HG03025 (cell line): ENCODE data around the gene GGN.

Experiments used
- ATAC-seq: cut with Tn5 transposase; IDR thresholded peaks from one replicate; pipeline ENCODE4 v1.9.1; 2021; ENCODE audit warnings: mild to moderate bottlenecking, moderate library complexity; ENCODE audit not compliant: unreplicated experiment, low FRiP score

GGN gene

DNA sequence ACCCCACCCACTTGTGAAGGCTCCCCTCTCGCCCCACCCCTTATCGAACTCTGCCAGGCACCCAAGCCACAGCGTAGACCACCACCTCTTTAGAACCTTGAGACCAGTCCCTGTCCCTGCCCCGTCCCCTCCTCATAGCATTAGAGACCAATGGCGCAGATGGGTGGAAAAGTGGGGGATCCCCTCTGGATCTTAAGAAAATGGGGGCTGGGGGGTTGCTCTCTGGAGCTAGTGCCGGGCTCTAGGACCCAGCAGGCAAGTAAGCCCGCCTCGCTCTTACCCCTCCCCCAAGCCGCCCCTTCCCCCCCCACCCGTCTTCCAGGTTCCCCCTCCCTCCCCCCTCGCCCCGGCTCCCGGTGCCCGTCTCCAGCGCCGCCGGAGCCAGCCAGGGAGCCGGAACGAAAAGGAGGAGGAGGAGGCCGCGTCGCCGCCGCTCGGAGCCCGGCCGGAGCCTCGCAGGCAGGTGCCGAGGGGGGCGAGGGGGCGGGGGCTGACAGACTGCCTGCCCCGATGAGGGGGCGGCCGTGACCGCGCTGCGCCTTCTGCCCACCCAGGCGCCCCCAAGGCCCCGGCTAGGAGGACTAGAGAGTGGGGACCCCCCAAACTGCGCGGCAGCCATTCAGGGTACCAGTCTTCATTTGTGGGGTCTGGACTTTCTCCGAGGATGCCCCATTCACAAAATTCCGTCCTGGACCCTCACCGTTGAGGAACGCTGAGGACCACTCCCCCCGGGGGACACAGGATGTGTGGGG, 691 bp upstream of the GGN start, which contains the start of gene SPRED3:
SPRED3 (plus strand) TSS at position 349 of the 752 bp plus-strand sequence. CDS start 1,606 bp downstream, outside the sequence.
- ATAC-seq = no peak

DNA sequence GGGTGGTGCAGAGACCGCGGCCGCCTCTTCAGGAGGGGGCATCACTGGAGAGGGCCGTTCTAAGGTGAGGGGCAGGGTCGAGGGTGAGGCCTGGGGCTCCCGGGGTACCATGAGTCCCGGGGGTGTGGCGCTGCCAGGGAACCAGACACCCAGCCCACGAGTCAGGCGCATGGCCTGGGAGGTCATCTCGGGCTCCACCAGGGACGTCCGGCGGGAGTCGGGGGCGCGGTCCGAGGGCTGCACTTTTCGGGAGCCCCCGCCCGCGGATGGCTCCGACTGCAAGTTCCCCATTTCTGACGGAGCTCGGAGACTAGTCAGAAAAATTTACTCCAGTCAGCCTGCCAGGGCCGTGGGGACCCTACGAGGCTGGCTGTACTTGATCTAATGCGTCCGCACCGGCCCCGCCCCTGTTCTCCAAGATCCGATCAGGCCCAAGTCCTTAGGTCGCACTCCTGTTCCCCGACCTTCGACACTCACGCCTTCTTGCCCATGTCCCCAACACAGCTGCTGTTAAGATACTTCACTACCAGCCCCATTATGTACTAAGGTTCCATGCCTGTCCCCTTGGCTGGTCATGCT, 774 bp downstream of the GGN start:
- no peak for ATAC-seq

DNA sequence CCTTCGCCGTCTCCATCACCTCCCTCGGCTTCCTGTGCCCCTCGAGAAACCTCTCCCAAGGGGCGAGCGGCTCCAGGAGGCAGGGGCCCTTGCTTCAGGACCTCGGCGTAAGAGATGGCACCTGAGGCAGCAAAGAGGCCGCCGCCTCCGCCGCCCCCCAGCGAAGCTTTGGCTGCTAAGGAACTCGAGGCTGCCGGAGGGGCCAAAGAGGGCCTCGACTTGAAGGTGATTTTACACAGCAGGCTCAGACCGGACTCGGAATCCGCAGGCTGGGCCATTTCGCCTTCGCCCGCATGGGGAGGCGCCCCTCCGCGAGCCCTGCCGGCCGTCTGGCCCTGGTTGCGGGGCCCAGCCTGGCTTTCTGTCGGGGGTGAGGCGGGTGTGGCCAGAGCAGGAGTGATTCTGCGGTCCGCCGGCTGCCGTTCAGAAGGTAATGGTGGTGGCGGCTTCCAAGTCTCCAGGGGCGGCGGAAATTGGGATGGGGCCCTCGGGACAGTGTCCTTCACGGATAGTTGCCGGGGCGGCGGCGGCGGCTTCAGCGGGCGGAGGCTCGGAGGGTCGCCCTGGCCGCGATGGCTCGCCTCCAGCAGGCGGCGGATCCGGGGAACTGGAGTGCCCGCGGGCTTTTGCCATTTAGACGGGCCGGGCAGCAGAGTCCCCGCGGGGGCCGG, 1.4 kb downstream of the GGN start:
- ATAC-seq = no peak

DNA sequence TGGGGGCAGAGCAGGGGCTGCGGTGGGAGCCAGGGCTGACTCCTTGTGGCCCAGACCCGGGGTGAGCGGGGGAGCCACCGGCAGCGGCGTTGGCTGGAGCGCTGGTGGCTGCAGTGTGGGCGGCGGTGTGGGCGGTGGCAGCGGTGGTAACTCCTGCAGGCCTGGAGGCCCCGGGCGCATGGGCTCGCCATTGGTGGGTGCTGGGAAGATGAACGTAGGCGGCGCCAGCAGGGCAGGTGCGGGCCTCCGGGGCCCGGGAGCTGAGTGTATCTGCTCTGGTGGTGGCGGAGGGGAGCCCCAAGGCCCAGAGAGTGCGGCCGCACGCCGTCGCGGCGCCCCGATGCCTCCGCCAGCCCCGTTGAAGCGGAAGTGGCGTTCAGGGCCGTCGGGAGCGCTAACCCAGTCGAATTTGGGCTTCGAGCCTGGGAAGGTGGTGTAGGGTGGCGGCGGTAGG, 2.0 kb downstream of the GGN start:
- no peak for ATAC-seq

DNA sequence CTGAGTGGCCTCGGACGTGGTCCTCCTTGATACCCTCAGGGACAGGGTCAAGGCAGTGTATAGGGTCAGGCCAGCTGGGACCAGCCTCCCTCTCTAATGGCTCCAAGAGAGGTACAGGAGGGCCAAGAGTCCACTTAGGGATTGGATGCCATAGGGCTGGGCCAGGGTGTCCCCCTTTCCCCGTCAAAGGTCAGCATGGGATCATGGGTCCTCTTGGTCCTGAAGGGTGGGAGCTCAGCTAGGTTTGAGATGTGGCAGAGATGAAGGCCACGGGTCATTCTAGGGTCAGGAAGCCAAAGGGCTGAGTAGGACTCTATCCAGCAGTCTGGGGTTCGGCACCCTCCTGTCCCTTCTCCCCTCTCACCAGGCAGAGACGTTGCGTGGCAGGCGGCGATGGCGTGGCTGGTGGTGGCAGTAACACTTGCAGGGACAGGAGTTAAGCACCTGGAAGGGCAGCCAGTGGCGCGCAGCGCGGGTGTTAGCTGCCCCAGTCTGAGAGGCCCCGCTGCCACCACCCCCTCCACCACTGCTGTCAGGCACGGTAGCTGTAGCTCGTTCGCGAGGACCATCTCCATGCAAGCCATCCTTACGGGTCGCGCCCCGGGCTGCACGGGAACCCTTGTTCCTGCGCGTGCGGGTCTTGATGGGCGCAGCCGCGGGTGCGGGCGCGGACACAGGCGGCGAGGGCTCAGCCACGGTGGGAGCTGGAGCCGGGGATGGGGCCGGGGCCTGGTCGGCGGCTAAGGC, 2.6 kb downstream of the GGN start:
- no peak for ATAC-seq

DNA sequence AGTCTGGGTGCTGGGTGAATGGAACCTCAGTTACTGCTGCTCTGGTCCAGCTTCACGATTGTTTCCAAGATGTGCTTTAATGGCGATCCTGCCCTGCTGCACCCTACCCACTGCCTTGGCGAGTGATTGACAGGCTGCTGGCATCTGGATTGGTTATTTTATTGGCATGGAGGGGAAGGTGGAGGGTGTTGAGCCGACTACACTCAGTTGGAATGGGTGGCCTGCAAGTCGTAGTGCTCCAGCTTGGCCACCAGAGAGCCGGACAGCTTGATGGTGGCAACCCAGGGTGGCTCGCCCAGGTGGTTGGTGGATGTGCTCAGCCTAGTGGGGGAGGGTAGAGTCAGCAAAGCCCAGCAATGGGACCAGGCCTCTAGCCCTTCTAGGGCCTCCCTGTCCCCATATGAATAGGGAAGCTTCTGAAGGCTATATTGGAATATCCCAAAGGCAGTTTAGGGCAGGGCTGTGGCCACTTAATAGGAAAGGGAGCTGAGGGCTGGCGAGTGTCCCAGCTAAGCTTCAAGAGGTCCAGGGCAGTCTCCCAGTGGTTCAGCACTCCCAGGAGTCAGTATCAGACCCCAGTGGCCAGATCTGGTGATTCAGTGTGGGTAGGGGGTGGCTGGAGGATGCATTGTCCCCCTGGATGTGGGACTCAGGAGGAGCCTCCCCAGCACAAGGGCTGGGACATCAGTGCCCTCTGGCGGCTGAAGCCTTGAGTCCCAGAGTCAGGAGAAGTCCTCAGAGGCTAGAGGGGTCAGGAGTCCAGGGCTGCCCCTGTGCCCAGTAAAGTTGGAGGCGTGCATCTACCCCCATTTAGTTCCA, 3.4 kb downstream of the GGN start:
- no peak for ATAC-seq

DNA sequence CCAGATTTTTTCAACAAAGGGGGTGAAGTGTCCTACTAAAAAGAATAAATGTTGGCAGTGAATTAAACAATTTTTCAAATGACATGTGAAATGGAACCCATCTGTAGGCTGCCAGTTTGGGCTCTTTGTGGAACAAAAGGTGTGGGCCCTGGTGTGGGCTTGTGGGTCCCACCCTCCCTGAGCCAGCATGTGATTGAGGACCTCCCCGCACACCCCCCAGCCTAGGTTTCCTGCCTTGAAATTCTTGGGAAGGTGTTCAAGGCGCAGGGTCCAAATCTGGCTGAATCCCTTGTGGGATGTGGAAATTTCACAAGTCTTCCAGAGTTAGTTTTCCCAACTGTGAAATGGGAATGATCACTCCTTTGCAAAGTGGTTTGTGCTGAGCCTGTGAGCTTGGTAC, 4.1 kb downstream of the GGN start:
- ATAC-seq = no peak

DNA sequence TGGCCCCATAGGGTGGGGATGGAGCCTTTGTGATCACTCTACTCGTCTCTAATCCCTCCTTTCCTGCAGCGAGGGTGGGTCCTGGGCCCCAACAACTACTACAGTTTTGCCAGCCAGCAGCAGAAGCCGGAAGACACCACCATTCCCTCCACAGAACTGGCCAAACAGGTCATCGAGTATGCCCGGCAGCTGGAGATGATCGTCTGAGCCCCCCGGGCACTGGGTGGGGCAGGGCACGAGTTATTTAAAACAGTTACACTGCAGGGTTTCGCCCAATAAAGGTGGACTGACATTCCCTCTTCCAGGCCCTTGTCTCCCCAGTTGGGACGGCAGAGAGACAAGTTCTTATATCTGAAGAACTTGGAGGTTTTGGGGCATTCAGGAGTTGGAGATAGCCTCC, 4.7 kb downstream of the GGN start:
- ATAC-seq = no peak

DNA sequence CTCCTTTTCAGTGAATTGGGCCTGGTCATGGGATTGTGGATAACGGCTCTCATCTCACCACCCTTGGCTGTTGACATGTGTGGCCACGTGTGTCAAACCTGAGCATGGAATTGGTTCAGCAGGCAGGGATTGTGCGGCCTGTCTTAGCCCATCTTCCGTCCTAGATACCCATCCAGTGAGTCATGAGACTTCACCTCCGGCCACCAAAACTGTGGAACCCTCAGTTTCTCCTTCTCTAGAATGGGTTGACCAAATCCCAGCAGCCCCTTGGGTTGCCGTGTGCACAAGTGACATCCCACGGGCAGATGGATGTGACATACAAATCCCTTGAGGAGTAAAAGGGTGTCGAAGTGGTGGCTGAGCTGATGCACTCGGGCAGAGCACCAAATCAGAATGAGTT, 6.7 kb downstream of the GGN start:
- no peak for ATAC-seq

DNA sequence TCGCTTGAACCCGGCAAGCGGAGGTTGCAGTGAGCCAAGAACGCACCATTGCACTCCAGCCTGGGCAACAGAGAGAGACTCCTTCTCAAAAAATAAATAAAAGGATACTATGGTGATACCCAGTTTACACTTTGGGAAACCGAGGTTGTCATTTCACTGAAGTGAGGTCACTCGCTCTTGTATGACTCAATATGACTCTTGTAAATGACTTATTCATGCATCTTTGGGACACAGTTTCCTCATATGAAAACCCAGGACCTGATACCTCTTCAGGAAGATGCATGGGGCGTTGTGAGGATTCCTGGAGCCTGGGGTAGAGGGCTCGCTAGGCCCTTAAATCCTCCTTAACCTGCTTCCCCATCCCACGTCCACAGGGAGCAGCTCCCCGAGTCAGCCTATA, 9.0 kb downstream of the GGN start:
- ATAC-seq = no peak

DNA sequence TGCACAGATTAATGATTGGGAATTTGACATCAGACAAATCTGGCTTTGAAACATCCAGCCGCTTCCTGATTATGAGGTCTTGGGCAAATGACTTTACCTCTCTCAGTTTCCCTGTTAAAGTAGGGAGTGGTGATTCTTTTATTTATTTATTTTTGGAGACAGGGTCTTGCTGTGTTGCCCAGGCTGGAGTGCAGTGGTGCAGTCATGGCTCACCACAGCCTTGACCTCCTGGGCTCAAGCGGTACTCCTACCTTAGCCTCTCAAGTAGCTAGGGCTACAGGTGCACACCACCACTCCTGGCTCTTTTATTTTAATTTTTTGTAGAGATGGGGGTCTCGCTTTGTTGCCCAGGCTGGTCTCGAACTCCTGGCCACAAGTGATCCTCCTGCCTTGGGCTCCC, 10.8 kb downstream of the GGN start:
- no peak for ATAC-seq

DNA sequence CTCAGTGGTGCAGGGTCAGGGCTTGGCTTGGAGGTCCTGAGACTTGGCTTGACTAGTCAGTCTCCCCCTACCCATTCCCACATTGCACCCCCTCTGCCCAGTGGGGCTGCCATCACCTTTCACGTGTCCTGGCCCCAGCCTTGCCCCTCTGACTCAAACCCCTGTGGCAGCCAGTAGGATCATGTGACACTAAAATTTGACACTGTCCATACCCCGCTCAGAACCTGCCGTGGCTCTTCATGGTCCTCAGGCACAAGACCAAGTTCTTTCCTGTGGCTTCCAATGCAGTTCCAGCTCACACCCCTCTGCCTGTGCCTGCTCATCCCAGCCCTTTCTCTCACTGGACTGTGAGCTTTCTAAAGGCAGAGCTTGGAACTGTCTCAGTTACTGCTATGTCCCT, 11.3 kb downstream of the GGN start:
- ATAC-seq = no peak

DNA sequence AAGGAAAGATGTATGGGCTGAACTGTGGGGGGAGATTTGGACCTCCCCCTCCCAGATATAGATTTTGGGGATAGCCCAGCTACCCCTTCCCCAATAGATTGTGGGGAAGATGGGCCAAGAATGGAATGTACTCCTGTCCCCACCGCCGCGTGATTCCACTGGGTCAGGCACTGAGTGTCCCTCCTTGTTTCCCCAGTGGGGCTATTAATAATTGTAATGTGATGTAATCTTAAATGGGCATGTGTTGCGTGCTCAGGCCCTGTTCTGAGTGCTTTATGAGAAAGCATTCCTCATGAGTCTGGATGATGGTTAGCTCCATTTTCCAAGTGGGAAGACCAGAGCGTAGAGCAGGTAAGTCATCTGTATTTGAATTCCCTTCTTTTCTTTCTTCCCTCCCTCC, 12.1 kb downstream of the GGN start:
- ATAC-seq = no peak

DNA sequence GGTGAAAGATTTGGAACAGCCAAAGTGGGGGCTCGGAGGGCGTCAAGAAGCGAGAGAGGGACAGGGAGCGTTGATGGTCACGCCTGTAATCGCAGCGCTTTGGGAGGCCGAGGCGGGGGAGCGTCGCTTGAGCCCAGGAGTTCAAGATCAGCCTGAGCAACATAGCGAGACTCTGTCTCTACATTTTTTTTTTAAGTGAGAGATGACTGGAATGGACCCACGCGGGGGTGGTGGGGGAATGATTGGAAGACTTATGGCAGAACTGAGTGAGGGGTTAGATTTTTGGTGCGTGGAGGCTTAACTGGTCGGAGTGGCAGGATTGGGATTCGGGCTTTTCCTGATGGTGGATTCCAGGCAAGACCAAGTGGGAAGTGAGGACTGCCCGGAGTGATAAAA, 12.7 kb downstream of the GGN start:
- ATAC-seq = no peak

DNA sequence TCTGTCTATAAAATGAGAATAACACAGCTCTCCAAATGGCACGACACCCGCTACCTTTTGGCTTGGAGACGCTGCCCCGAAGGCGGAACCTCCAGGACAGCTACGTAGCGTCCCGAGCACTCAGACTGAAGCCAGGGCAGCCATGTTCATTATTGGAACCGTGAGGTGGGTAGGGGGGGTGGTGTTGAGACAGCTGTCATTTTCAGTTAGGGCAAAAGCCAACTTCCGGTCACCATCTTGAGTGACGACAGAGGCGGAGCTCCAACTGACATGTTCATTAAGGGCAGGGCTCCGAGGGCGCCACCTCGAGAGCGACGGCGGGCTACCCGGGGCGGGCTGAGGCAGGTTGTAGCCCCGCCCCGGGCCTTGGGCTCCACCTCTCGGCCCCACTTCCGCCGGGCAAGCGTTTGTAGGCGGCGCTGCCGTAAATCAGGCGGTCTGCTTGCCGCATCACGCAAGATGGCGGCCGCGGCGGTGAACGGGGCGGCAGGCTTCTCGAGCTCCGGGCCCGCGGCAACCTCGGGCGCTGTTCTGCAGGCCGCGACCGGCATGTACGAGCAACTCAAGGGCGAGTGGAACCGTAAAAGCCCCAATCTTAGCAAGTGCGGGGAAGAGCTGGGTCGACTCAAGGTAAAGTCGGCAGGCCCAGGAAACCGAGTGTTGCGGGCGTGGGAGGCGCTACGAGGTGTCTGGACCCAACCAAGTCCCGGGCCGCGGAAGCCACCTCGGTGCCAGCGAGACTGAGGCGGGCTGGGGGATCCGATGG, 13.3 kb downstream of the GGN start, which contains the start of gene PSMD8:
PSMD8 (plus strand) TSS at position 240 of the 766 bp plus-strand sequence; CDS start at position 271, 31 bp downstream.
- ATAC-seq = peak; percentile 89

DNA sequence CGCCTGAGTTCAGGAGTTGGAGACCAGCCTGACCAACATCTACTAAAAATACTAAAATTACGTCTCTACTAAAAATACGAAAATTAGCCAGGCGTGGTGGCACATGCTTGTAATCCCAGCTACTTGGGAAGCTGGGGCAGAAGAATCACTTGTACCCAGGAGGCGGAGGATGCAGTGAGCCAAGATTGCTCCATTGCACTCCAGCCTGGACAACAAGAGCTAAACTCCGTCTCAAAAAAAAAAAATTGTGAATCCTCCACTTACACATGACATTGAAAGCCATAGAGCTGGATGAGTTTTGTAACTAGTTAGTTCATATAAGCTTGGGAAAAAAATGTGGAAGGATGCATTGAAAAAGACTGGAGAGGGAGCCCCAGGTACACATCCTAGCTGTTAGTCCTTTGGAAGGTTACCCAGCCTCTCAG, 13.9 kb downstream of the GGN start:
- no peak for ATAC-seq

DNA sequence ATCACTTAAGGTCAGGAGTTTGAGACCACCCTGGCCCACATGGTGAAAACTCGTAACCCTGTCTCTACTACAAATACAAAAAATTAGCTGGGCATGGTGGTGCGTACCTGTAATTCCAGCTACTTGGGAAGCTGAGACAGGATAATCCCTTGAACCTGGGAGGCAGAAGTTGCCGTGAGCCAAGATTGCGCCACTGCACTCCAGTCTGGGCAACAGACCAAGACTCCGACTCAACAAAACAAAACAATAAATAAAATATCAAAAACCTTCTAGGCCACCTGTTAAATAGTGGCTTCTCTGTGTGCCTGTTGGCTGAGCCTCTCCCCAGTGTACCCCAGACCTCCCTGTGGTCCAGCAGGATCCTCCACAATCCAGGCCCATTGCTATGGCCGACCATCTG, 16.8 kb downstream of the GGN start:
- ATAC-seq = no peak

DNA sequence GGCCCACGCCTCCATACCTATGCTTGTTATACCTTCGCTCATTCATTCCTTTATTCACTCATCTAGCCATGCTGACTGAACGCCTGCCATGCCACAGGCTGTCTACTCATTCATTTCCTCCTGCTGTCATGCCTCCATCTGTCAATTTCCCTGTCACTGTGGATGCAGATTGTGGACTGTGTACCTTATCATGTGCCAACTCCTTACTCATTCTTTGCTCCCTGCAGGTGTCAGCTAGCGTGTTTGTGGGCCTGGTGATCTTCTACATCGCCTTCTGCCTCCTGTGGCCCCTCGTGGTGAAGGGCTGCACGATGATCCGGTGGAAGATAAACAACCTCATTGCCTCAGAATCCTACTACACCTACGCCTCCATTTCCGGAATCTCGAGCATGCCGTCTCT, 17.5 kb downstream of the GGN start:
- no peak for ATAC-seq

DNA sequence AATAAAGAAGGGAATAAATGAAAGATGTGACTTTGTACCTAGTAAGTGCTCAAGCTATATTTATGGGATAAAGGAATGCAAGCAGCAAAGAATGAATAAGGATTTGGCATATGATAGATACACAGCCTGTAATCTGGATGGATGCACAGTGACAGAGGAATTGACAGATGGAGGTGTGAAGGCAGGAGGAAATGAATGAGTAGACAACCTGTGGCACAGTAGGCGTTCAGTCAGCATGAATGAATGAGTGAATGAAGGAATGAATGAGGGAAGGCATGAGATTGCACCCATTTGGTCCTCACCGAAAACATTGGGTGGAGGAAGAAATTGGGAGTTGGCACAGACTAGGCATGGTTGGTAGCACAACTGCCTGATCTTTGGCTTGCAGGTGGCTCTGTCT, 18.2 kb downstream of the GGN start:
- ATAC-seq = no peak
